Measurements from ENCODE around the gene SLC25A29. TPM values are rescaled to one million over a fixed set of nuclear protein-coding genes. Genes with fewer than 3 reads are reported as not detected.
A peak's percentile ranks its signal among the peaks of the same experiment; 100 is the strongest.
"Not testable (repeated sequence)": the region's sequence is repeated elsewhere in the genome, so short reads cannot be mapped to it uniquely, and the experiment has no call there.

Gene SLC25A29
- total RNA-seq, 1 experiment from 2014 or later: 7.7 TPM

DNA sequence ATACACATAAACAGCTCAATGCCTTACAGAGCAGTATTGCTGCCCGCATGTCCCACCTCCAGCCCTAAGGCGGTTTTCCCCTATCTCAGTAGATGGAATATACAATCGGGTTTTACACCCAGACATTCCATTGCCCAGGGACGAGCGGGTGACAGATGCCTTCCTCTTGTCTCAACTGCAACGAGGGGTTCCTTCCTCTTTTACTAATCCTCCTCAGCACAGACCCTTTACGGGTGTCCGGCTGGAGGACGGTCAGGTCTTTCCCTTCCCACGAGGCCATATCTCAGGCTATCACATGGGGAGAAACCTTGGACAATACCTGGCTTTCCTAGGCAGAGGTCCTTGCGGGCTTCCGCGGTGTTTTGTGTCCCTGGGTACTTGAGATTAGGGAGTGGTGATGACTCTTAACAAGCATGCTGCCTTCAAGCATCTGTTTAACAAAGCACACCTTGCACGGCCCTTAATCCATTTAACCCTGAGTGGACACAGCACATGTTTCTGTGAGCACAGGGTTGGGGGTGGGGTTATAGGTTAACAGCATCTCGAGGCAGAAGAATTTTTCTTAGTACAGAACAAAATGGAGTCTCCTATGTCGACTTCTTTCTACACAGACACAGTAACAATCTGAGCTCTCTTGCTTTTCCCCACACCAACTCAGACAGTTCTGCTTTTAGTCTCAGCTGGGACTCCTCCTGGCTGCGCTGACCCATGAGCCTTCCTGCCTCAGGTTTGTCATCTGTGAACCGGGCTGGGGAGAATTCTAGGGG is 6.0 kb upstream of the SLC25A29 start:
- not testable (repeated sequence) for DNase-seq (ENCODE audit: low read depth)

DNA sequence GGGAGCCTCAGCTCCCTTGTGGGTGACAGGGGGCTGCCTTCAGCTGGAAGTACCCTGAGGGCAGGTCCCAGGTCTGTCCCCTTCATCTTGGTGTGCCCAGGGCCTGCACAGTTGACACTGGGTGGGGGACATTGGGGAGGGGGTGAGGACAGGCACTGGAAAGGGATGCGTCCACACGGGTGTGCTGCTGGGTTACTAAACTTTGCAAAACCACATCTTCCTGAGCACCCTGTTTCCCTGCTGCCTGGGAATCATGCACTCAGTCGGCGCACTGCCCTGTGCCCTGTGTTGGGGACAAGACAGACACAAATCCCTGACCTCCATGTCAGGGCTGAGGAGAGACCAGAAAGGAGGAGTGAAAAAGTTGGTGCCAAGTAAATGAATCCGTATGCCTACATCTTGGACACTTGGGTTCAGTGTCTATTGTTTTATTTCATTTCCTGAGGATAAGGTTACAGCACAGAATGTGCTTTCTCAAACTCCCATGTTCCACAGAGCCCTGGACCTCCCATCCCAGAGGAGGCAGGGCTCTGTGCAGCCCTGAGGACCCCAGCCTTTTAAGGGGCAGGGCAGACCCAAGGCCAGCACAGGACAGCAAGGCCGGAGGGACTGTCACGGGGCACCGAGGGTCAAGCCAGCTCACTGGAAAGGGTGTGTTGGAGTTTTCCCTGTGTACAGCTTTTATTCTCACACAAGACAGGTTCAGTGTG is 2.9 kb upstream of the SLC25A29 start:
- no peak for DNase-seq (ENCODE audit: low read depth)

DNA sequence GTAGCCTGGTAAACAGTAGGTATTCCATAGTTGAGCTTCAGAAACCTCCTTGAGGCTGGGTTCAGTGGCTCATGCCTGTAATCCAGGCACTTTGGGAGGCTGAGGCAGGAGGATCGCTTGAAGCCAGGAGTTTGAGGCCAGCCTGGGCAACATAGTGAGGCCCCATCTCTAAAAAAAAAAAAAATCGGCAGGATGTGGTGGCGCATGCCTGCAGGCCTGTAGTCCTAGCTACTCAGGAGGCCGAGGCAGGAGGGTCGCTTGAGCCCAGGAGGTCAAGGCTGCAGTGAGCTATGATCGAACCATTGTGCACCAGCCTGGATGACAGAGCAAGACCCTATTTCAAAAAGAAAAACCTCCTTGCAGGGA is 2.2 kb upstream of the SLC25A29 start:
- not testable (repeated sequence) for DNase-seq (ENCODE audit: low read depth)

DNA sequence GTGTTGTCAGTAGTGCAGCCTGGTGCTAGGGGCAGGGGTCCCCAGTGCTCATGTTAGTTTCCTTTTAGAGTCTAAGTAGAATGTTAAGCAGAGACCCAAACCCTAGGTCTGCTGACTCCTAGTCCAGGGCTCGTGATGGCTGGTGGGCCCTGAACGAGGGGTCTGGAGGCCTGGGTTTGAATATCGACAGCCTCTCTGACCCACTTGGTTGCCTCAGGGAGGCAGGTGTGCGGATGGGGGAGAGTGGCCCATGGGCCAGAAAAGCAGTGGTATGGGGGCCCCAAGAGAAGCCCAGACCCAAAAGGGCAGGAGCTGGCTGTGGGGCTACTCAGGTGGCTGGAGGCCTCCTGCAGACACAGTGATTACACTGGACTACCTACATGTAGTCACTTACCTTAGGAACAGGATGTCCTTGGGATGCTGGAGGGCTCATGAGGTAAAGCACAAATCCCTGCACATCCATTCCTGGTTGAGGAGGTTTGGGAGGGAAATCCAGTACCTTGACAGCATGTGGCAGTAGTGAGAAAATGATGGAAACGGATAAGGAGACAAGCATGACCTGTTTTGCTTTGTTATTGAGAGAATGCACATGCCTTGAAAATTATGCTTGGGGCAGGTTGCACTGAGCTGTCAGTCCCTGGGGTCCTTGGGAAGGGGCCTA is 1.7 kb upstream of the SLC25A29 start:
- no peak for DNase-seq (ENCODE audit: low read depth)

DNA sequence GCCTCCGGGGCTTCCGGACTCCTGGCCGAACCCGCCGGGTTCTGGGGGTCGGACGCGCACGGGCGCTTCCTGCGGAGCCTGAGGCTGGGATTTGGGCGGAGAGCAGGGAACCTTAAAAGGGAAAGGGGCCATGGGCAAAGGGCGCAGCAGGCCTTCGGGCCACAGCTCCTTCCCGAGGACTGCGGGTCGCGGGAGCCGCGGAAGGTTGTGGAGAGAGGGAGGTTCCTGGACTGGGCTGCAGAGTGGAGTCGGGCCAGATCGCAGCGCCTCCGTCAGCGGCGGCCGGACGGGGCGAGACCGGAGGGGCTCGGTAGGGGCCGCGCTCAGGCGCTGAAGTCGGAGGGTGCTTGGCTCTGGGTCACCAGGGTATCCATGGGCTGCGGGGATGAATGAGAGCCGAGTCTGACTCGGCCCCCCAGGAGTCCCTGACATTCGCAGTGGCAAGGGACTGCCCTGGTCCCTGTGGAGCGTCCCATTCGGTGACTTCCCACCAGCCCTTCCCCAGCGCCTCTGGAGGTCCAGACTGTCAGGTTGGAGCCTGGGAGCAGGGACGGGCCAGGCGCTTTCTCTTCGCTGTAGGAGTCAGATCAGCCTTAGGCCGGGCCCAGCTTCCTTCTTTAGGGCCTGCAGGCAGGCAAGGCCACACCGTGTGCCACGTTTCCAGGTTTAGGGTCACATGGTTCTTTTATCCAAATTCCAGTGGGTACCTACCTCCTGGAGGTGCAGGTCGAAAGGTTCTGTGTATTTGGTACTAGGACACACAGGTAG is 938 bp upstream of the SLC25A29 start:
- DNase-seq (ENCODE audit: low read depth): no peak

DNA sequence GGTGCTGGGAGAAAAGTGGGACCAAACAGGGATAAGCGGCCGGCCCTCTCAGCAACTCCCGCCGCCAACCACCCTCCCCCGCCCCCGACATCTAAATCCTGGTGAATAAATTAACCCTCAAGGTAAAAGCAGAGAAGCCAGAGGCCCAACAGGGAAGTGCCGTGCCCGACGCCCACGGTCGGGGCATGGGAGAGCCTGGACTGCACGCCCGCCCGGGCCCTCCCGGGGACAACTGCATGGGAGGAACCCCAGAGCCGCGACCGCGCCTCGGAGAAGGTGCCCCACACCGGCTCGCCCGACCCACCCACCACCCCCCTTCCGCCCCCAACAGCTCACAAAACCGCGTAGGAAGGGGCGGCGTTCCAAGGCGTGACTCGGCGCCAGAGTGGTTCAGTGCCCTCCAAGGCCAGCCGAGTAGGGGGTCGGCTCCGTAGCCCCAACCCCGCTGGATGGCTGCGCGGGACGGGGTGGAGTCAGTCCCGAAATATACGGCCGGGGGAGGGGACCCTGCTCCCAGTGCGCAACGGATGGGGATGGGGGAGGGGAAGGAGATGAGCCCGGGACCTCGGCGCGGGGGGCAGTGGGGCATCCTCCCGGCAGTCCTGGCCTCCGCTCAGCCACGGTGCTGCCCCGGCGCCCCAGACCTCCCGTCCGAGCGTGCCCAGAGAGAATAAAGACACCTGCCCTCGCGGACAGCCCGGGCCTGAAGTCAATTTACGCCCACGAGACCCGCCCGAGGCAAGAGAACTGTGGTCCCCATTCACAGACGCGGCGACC is 732 bp downstream of the SLC25A29 start:
- peak; percentile 10 for DNase-seq (ENCODE audit: low read depth)

DNA sequence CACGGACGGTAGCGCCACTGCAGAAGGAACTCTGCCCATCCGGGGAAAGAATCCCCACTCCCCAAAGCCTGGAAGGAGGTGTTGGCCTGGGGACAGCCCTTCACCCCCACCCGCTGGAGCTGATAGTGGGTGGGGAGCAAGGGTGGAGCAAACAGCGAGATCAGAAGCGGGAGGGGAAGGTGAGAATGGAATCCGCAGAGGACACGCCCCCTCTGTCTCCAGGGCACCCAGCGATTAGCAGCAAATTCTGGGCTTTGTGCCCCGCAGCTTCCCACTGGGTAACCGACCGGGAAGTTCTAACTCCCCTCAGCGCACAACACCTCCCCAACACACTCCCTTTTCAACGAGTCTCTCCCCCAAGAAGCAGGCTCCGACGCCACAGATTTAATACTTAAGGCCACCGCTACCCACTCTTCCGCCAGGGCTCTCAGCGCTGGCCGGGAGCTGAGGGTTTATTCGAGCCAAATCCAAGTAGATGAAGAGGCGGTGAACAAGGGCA is 1.4 kb downstream of the SLC25A29 start:
- DNase-seq (ENCODE audit: low read depth): peak; percentile 15

DNA sequence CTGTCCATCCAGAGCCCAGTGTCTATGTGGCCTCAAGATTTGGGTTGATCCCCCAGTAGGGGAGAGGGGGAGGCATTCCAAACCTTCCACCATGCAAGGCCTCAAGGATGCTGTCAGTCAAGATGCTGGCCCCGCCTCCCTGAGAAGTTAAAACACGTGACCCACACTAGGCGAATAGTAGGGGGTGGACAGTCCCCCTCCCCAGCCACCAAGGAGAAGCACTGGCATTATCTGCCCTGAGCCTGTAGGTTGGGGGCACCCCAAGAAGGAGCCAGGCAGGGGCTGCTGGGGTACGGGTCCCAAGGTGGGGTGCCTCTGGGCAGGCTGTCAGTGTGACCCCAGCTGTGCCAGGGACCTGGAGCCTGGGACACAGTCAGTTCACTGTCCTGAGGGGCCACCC is 2.3 kb downstream of the SLC25A29 start:
- DNase-seq (ENCODE audit: low read depth): no peak

DNA sequence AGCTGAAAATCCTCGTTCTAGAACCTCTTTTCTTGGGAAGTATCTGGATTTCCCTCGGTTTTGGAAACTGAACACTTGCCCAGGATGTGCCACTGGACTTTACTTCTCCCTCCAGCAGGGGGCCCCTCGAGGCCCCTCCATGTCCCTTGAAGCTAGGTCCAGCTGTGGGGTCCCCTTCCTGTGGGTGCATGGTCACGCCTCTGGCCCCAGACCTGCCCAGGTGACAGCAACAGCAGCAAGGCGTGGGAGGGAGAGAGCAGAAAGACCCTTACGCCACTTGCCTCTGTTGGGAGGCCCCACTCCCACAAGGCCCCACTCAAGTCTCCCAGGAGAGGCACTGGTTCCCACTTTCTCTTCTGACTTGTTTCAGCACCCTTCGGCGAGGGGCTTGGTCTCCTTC is 3.1 kb downstream of the SLC25A29 start:
- DNase-seq (ENCODE audit: low read depth): peak; percentile 22

DNA sequence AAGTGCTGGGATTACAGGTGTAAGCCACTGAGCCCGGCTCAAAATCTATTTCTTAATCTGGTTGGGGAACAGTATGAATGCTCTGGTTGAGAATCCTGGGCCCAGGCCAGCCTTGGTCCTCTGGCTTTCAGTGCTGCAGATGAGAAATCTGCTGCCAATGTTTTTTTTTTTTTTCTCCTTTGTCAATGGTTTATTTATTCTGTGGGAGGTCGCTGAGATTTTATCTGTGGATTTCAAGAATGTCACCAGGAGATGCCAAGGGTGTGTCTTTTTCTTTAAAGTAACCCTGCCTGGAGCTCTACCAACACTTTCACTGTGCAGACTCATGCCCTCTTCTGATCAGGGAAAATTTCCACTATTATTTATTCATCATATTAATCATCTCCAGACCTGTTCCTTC is 3.6 kb downstream of the SLC25A29 start:
- peak; percentile 23 for DNase-seq (ENCODE audit: low read depth)

DNA sequence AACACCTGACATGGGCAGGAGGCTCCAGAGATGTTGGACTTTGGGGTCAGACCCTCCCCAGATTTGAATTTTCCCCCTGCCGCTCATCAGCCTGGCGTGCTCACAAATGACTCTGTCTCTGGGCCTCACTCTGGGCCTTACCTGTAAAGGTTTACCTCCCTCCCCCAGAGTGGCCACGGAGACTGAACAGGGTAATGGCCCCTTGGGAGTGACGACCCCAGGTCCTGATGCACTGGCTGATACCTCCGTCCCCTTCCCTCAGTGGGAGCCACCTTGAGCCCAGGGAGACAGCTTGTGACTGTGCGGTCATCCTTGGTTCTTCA is 7.0 kb downstream of the SLC25A29 start:
- no peak for DNase-seq (ENCODE audit: low read depth)

DNA sequence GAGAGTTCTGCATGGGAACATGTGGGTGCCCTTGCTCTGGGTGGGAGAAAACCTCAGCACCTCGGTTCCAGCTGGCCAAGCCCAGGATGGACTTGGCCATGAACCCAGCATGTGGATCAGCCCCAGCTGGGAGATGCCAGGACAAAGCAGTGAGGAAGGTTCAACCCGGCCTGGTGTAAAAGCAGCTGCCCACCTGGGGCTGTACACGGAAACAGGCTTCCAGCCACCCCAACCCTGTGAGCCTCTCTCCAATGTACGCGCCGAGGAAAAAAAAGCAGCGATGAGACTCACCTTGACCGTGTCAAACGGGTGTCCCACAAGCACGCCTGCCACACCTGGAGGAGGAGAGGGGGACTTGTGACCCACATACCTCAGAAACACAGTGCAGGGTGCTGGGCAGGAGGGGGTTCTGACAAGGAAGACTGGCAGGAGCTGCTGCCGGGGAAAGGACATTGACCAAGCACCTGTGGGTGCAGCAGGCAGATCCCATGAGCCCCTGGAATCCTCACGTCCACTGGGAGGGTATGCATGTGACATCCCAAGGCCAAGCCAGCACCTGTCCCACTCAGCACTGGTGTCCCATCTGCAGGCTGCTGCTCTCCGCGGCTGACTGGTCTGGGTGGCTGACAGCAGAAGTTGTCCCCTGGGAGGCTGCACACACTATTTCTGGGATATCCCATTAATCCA is 7.5 kb downstream of the SLC25A29 start:
- no peak for DNase-seq (ENCODE audit: low read depth)

DNA sequence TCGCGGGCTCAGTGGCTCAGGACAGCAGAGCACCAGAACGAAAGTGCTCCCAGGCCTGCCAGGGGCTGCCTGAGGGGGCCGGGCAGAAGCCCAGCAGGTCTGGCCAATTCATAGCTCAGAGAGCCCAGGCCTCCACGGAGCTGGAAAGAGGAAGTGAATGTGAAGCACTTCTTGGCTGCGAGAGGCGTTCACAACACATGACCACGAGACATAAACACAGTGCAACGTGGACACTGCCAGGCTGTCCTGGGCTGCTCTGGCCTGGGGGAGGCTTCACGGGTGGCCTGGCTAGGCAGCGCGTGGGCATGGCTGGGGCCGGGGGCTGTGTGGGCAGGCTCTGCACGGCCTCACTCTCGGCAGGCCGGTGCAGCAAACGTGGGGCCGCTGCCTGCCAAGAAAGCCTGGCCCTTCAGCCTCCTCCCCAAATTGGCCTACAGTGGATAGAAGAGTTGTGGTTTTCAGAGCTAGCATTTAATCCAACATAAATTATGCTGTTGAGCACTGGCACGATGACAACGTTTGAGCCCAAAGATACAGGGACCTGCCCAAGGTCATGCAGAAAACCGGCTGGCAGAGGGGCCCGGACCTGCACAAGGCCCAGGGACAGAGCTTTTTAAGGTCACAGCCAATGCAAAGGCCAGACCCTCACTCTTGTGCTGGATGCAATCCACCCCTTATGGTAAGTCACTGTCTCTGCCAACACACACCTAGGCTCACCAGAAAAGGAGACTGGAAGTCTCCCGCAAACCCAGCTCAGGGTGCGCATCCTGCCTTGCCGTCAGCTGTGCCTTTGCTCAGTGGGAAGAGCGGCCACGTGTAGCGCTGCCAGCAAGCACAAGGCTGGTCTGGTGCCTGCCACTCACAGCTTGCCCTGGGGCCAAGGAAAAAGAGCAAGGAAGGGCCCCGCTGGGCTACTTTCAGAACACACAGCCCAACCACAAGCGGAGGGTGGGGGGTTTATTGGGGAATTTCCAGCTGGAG is 8.6 kb downstream of the SLC25A29 start:
- peak; percentile 37 for DNase-seq (ENCODE audit: low read depth)

DNA sequence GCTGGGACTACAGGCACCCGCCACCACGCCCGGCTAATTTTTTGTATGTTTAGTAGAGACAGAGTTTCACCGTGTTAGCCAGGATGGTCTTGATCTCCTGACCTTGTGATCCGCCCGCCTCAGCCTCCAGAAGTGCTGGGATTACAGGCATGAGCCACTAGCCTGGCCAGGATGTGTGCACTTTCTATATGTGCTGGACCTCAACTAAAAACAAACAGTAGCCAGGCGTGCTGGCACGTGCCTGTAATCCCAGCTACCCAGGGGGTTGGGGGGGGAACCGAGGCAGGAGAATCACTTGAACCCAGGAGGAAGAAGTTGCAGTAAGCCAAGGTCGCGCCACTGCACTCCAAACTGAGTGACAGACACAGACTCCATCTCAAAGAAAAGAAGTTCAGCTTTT is 9.5 kb downstream of the SLC25A29 start:
- DNase-seq (ENCODE audit: low read depth): not testable (repeated sequence)

DNA sequence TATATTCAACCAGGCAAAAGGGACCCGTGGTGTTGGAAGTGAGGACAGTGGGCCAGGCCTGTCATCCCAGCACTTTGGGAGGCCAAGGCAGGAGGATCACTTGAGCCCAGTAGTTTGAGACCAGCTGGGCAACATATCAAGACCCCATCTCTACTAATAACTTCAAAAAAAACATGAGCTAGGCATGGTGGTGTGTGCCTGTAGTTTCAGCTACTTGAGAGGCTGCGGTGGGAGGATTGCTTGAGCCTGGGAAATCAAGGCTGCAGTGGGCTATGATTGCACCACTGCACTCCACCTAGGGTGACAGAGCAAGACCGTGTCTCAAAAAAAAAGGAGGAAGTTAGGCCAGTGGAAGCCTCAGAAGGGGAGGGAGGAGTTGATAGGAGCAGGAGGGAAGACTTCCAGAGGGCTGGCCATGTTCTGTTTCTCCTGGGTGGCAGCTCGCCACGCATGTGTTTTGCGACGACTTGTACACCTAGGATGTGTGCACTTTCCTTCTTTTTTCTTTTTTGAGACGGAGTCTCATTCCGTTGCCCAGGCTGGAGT is 10.1 kb downstream of the SLC25A29 start:
- no peak for DNase-seq (ENCODE audit: low read depth)

DNA sequence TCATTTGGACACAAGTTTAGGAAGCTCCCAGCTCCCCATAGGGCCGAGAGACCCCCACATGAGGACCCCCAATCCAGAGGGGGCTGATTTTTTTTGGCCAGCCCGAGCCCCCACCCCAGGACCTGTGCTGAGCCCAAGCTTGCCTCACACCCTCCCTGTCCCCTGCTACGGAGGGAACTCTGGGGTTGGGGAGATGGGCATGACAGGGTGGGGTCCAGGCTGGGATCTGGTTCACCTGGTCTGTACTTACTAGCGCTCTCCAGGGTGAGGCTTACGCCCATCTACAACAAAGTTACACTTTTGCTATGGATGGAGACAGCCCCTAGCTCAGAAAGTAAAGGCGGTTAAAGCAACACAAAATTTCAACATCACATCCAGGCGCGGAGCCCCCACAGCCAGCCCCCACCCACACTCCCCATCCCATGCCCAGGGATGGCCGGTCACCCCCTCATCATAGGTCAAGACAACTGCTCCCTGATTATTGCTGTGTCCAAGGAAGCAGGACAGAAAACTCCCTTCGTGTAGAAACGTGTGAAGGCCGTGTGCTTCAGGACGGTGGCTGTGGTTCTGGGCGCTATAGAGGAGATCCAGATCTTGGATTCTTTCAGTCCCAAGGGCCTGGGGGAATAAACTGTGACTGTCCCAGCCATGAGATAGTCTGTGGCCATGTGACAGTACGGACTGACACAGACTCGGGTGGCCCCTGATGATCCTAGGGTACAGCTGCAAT is 10.7 kb downstream of the SLC25A29 start:
- no peak for DNase-seq (ENCODE audit: low read depth)

DNA sequence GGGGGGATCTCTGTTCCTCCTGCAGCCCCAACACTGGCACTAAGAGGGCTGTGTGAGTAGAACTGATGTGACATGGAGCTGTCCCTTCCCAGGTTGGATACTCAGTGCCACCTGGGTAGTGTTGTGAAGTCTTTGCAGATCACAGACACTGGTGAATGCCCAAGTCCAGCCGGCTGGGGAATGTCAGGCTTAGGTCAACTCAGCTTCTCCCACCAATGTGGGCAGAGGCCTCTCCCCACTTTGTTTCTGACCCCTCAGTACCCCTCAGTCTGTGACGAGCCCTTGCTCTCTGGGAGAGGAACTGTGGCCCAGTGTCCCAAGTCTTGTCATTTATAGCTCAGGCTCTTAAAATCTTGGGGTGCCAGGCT is 11.3 kb downstream of the SLC25A29 start:
- no peak for DNase-seq (ENCODE audit: low read depth)

DNA sequence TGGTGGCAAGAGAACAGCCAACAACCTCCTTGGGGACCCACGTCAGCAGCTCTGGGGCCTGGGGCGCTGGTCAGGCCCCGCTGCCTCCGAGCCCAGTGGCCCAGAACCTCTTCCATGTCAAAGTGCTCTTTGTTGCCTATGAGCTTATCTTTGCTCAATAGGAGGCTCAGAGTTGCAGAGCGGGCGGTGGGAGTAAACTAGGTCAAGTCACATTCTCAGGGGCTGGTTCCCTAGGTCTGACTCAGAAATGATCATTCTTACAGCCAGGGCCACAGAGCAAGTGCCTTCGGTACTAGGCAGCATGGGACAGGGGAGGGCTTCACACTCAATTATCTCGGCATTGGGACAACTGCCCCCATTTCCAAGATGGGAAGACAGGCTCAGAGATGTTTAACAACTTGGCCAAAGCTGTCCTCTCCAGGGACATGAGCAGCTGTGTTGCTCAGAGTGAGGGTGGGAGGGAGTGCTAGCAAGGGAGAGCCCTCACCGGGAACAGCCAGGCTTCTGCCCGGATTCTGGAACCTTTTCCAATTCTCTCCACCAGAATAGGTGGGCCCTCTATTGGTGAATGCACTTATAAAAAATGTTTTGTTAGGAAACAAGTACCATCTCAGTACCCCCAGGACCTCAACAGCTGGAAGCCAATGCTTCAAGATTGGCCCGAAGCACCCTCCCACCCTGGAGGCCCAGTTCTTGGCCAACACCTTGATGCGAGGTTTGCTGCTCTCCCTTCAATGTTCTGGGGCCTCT is 11.9 kb downstream of the SLC25A29 start:
- no peak for DNase-seq (ENCODE audit: low read depth)
